Neural progenitor cell (in vitro differentiated cells): Measurements from ENCODE around the gene ZNF423.

Experiments
- CTCF ChIP-seq: fragments of 200-600 bp; sonication (generic); IDR thresholded peaks from 2 replicates; pipeline ENCODE4 v1.5.1; 2017; ENCODE audit warnings: antibody characterized with exemption, mild to moderate bottlenecking
- EZH2 ChIP-seq: fragments of 200-600 bp; sonication (generic); IDR thresholded peaks from 2 replicates; pipeline ENCODE4 v1.6.1; 2017; ENCODE audit warnings: antibody characterized with exemption, mild to moderate bottlenecking, moderate library complexity
- EZH2phosphoT487 ChIP-seq: fragments of 200-600 bp; sonication (generic); IDR thresholded peaks from 2 replicates; pipeline ENCODE4 v1.6.1; 2017; ENCODE audit warnings: antibody characterized with exemption

DNA sequence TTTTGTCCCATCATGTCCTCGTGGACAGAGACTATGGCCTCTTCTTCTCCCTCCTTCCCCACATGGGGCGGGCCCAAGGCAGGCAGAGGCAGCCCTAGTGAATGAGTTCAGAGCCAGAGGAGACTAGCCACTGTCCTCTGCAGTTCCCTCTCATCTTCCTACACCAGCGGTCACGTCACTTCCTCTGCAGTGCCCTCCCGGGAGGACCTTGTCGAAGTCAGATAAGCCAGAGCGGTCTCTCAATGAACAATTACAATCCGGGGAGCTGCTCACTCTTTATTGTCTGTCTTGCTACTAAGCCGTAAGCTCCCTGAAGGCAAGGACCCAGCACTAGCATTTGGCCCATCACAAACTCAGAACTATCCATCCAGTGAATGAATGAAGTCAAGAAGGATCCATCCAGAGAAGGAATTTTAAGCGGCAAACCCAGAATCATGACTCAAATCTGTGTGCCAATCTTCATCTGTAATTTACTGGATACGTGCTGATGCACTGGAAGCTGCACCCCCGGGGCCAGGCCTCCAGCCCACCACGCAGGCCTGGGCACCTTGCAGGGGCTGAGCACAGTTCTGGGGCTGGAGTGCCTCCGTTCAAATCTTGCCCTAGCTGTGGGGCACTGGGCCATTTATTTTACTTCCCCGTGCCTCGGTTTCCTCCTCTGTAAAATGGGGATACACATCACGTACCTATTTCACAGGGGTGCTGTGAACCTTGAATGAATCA lies 18.1 kb downstream of the ZNF423 start:
- TF ChIP-seq EZH2phosphoT487 (no peak), CTCF (no peak), EZH2 (no peak)
